K562 (cell line): ENCODE data around the gene LETM1. TPM values are rescaled to one million over a fixed set of nuclear protein-coding genes. Genes with fewer than 3 reads are reported as not detected.

Experiments used
- ATAC-seq: fragments of 200-7000 bp; cut with Tn5 transposase; 3 replicates; pipeline ENCODE4 v1.9.1; 2020; ENCODE audit warnings: moderate library complexity
- BruUV-seq: library from RNA; stranded (reverse); fragments of 400-500 nt; replicated peaks from 2 replicates; lab custom pipeline; 2021; lab: Mats Ljungman, UMichigan
- CTCF ChIA-PET: fragments of 300-600 bp; formaldehyde crosslinking; extraction: SDS; loops from one replicate; lab custom pipeline; 2021; ENCODE audit warnings: low intra/inter-chr PET ratio; lab: Yijun Ruan, JAX
- POLR2A ChIA-PET: fragments of 300-600, 350-650 bp; sonication (Branson Sonifier 250); formaldehyde crosslinking; extraction: SDS; loops from one replicate; lab custom pipeline; 2021; ENCODE audit warnings: antibody characterized with exemption, inconsistent platforms; lab: Yijun Ruan, JAX
- DNase-seq, 4 experiments: peaks; one replicate each; pipeline versions ENCODE4 v3.0.0 to v3.0.0-alpha.2; 2011 to 2018; ENCODE audit warnings: low spot score in 3 of 4, mixed read lengths in 3 of 4; ENCODE audit errors: extremely low read depth in 1 of 4
- FAIRE-seq: peaks from 2 replicates; lab custom pipeline; 2011; peaks lifted over from hg19 to GRCh38; lab: Jason Lieb, UNC
- H2AFZ ChIP-seq: 2 replicates; pipeline ENCODE4 v1.6.0; 2011; ENCODE audit warnings: low read depth, low read length, control low read depth, inconsistent platforms
- H3K27ac ChIP-seq: fragments of 200-600 bp; 3 replicates; pipeline ENCODE4 v1.8.0; 2011; ENCODE audit warnings: low read depth, mild to moderate bottlenecking, control low read depth, inconsistent platforms, low read length, moderate library complexity, mixed read lengths; ENCODE audit errors: extremely low read depth
- H3K27me3 ChIP-seq, 2 experiments: fragments of 300-600 bp in 1 of 2; 2 replicates in 1 of 2; 3 replicates in 1 of 2; pipeline versions ENCODE4 v1.6.0 to v1.8.0; 2011; ENCODE audit warnings: inconsistent platforms in 2 of 2, low read length in 2 of 2, mild to moderate bottlenecking in 1 of 2, mixed read lengths in 1 of 2, moderate library complexity in 1 of 2; ENCODE audit not compliant: control insufficient read depth in 2 of 2, insufficient read depth in 2 of 2
- H3K36me3 ChIP-seq: fragments of 300-600 bp; 3 replicates; pipeline ENCODE4 v1.8.0; 2011; ENCODE audit warnings: mild to moderate bottlenecking, low read length, inconsistent platforms; ENCODE audit not compliant: control insufficient read depth, insufficient read depth
- H3K4me1 ChIP-seq, 2 experiments: fragments of 200-600 bp in 1 of 2; replicated peaks in 1 of 2; 2 replicates in 1 of 2; 3 replicates in 1 of 2; pipeline versions ENCODE4 v1.5.1 to v1.8.0; 2011; ENCODE audit warnings: inconsistent platforms in 2 of 2, low read length in 2 of 2, mild to moderate bottlenecking in 1 of 2, mixed read lengths in 1 of 2, moderate library complexity in 1 of 2; ENCODE audit not compliant: control insufficient read depth in 2 of 2, insufficient read depth in 2 of 2
- H3K4me2 ChIP-seq: 2 replicates; pipeline ENCODE4 v1.6.1; 2011; ENCODE audit warnings: low read length, control low read depth, inconsistent platforms, mixed read lengths; ENCODE audit not compliant: insufficient read depth
- H3K4me3 ChIP-seq: fragments of 200-600 bp; sonication (generic), shearing (Covaris generic); 2 replicates; pipeline ENCODE4 v1.5.1; 2016; ENCODE audit warnings: control low read depth, inconsistent platforms
- H3K79me2 ChIP-seq: fragments of 200-600 bp; 3 replicates; pipeline ENCODE4 v1.8.0; 2011; ENCODE audit warnings: low read length, inconsistent platforms; ENCODE audit not compliant: control insufficient read depth, insufficient read depth
- H3K9ac ChIP-seq, 2 experiments: 2 replicates each; pipeline versions ENCODE4 v1.6.0 to v1.6.1; 2011; ENCODE audit warnings: low read depth in 2 of 2, low read length in 2 of 2, control low read depth in 1 of 2, inconsistent platforms in 1 of 2, mild to moderate bottlenecking in 1 of 2, mixed read lengths in 1 of 2; ENCODE audit not compliant: insufficient read depth in 1 of 2
- H3K9me1 ChIP-seq: one replicate; pipeline ENCODE4 v1.6.0; 2011; ENCODE audit warnings: inconsistent platforms, mild to moderate bottlenecking, low read length, moderate library complexity; ENCODE audit not compliant: control insufficient read depth, insufficient read depth
- H3K9me3 ChIP-seq: replicated peaks from 2 replicates; pipeline ENCODE4 v1.5.1; 2011; ENCODE audit warnings: low read depth, low read length, inconsistent platforms; ENCODE audit not compliant: control insufficient read depth, insufficient read depth
- H4K20me1 ChIP-seq: replicated peaks from 2 replicates; pipeline ENCODE4 v1.6.1; 2011; ENCODE audit warnings: low read length, inconsistent platforms, mixed read lengths; ENCODE audit not compliant: control insufficient read depth, insufficient read depth
- BMI1 ChIP-seq: fragments of 150-350 bp; IDR thresholded peaks from 2 replicates; pipeline ENCODE4 v1.6.1; 2014; ENCODE audit warnings: low read length
- ELF2 ChIP-seq: fragments of 250-450 bp; sonication (Bioruptor Pico); IDR thresholded peaks from 2 replicates; pipeline ENCODE4 v1.5.0; 2021; ENCODE audit warnings: mild to moderate bottlenecking
- HNRNPK ChIP-seq: fragments of 200-400 bp; formaldehyde crosslinking; IDR thresholded peaks from one replicate; pipeline ENCODE4 v1.6.1; 2018; ENCODE audit warnings: mild to moderate bottlenecking, low read depth, low read length; ENCODE audit not compliant: poor library complexity, severe bottlenecking
- ILF3 ChIP-seq: fragments of 450-650 bp; IDR thresholded peaks from 2 replicates; pipeline ENCODE4 v1.6.1; 2018; ENCODE audit warnings: antibody characterized with exemption, mild to moderate bottlenecking, moderate library complexity, borderline replicate concordance
- PURB ChIP-seq: sonication (generic); formaldehyde crosslinking; IDR thresholded peaks from 2 replicates; pipeline ENCODE4 v1.9.0; 2021; ENCODE audit warnings: low read depth, mild to moderate bottlenecking, missing genetic modification reagents
- RFX1 ChIP-seq: fragments of 450-650 bp; IDR thresholded peaks from 2 replicates; pipeline ENCODE4 v1.6.1; 2016; ENCODE audit warnings: mild to moderate bottlenecking, moderate library complexity
- SIN3B ChIP-seq: fragments of 450-650 bp; IDR thresholded peaks from 2 replicates; pipeline ENCODE4 v1.6.1; 2017; ENCODE audit warnings: low read depth, mild to moderate bottlenecking, moderate library complexity
- STAT5A ChIP-seq: IDR thresholded peaks from 2 replicates; pipeline ENCODE4 v1.6.1; 2012; ENCODE audit warnings: low read length, inconsistent platforms, borderline replicate concordance
- ZBTB8A ChIP-seq: fragments of 450-650 bp; IDR thresholded peaks from 2 replicates; pipeline ENCODE4 v1.6.1; 2018; ENCODE audit warnings: mild to moderate bottlenecking, moderate library complexity; ENCODE audit not compliant: partially characterized antibody
- ZFX ChIP-seq: sonication (generic); formaldehyde crosslinking; IDR thresholded peaks from 2 replicates; pipeline ENCODE4 v1.8.0; 2022; ENCODE audit warnings: mild to moderate bottlenecking, missing genetic modification reagents, moderate library complexity
- ZNF133 ChIP-seq: fragments of 250-450 bp; sonication (Bioruptor Pico); IDR thresholded peaks from 2 replicates; pipeline ENCODE4 v1.4.0; 2020; ENCODE audit warnings: mild to moderate bottlenecking
- ZNF740 ChIP-seq, 3 experiments: fragments of 200-800 bp in 1 of 3; sonication (Bioruptor generic) in 1 of 3; sonication (generic) in 1 of 3; formaldehyde crosslinking in 1 of 3; IDR thresholded peaks; 2 replicates each; pipeline versions ENCODE4 v1.6.1 to v1.8.0; 2016 to 2022; ENCODE audit warnings: mild to moderate bottlenecking in 2 of 3, missing compliant biosample characterization in 2 of 3, missing genetic modification characterization in 2 of 3, missing genetic modification reagents in 1 of 3
- WGBS: fragments of 100-300 bp; shearing (Covaris generic); methylation state at CpG from one replicate; pipeline ENCODE4 v1.1.6; 2016; ENCODE audit warnings: low coverage, mixed read lengths; ENCODE audit not compliant: insufficient coverage; ENCODE audit errors: missing lambda C conversion rate; 5-methylcytosine and 5-hydroxymethylcytosine counted together
- in situ Hi-C: fragments of 300-500 bp; cut with MboI; formaldehyde crosslinking; loops from 4 replicates; pipeline ENCODE4 v1.15.0; 2018; ENCODE audit warnings: inconsistent platforms, mixed read lengths
- intact Hi-C: fragments of 100-400 bp; cut with micrococcal nuclease; formaldehyde crosslinking; loops from 2 replicates; pipeline ENCODE4 v1.14.2; 2022
- polyA plus RNA-seq, 8 experiments: library from polyadenylated mRNA; depleted of rRNA in 4 of 8; stranded (reverse) in 5 of 8; unstranded in 3 of 8; fragments of >200 nt; fragmentation: Nextera tagmentation in 2 of 8; fragmentation: Illumina TruSeq in 1 of 8; extraction: Ambion mirVana in 2 of 8; extraction: Trizol in 1 of 8; gene quantifications; 2 replicates each; pipeline versions ENCODE4 v1.2.1 to v1.2.3, GENCODE V29; 2011 to 2014; ENCODE audit warnings: inconsistent platforms in 1 of 8, missing spikeins in 1 of 8
- total RNA-seq, 7 experiments: library from RNA; depleted of rRNA in 6 of 7; stranded (reverse); fragments of >200 nt in 6 of 7; fragmentation: Illumina TruSeq in 2 of 7; extraction: Trizol in 2 of 7; gene quantifications; 2 replicates each; pipeline versions ENCODE4 v1.2.1 to v1.2.3, GENCODE V29; 2011 to 2021; ENCODE audit warnings: low replicate concordance in 1 of 7
- TF ChIP-seq, protein P1 (sequence below): sonication (generic); formaldehyde crosslinking; IDR thresholded peaks from 2 replicates; pipeline ENCODE4 v1.8.1; 2023; ENCODE audit warnings: mild to moderate bottlenecking, missing genetic modification reagents
- TF ChIP-seq, protein P2 (sequence below): sonication (generic); formaldehyde crosslinking; IDR thresholded peaks from 2 replicates; pipeline ENCODE4 v1.8.0; 2022; ENCODE audit warnings: mild to moderate bottlenecking, missing genetic modification reagents

The LETM1 gene
- total and polyA plus RNA-seq, 9 of the 15 experiments (the other 6 are each of a cell fraction or from before 2014, with no cell fraction given): 3.9 to 109 (median 35.0) TPM

GRCh38 chr4:1863297-1864033, 7.5 kb upstream of the LETM1 start:
- no peaks in the 10 kb centered on the region for H3K36me3 ChIP-seq
- CTCF ChIA-PET: no interaction called here
- no peaks in the 10 kb centered on the region for H3K9me1 ChIP-seq
- DNase-seq (no peak), ATAC-seq (no peak), FAIRE-seq (no peak)
- H3K4me2 ChIP-seq: no peak overlapping the region
- in situ Hi-C loops (no loop called here), intact Hi-C loops (no loop called here)
- H2AFZ ChIP-seq: no peak overlapping the region
- H4K20me1 ChIP-seq: no peaks in the 10 kb centered on the region
- no peak overlapping the region for H3K27ac ChIP-seq
- no peaks in the 10 kb centered on the region for H3K27me3 ChIP-seq
- no TSS peak for BruUV-seq
- peaks cover 17 to 34% of the 10 kb centered on the region in 2 experiments for H3K4me1 ChIP-seq
- 72% methylated on average over 11 of the region's 11 CpGs for whole genome bisulfite sequencing
- no peaks in the 10 kb centered on the region for H3K79me2 ChIP-seq
- peak overlapping the region; percentile 20 to 85; a peak in 3 of 4 replicates for H3K9ac ChIP-seq
- no peak overlapping the region for H3K4me3 ChIP-seq
- POLR2A ChIA-PET: interaction anchor here (0.6 to 1.8 kb wide), 4 partner anchors 10 to 19 kb away, joined by 3 to 5 read pairs (median 4); no protein-coding TSS in a partner anchor
- no peaks in the 10 kb centered on the region for H3K9me3 ChIP-seq
- TF ChIP-seq PURB (CRISPR knock-in tag) (no peak), ILF3 (no peak), RFX1 (no peak), STAT5A (no peak), SIN3B (no peak), BMI1 (no peak), ZFX (CRISPR knock-in tag) (0 out of 2 replicates have a peak, but pooled peaks have one; percentile 5), ZNF133 (no peak), ELF2 (CRISPR knock-in tag) (no peak), ZNF740 (CRISPR knock-in tag; IDR thresholded peaks at IDR 0.05) (0 out of 2 replicates have a peak, but pooled peaks have one; percentile 10), ZNF740 (tag; IDR thresholded peaks at IDR 0.05) (no peak), ZBTB8A (no peak), HNRNPK (no peak)
- TF ChIP-seq, protein P1, sequence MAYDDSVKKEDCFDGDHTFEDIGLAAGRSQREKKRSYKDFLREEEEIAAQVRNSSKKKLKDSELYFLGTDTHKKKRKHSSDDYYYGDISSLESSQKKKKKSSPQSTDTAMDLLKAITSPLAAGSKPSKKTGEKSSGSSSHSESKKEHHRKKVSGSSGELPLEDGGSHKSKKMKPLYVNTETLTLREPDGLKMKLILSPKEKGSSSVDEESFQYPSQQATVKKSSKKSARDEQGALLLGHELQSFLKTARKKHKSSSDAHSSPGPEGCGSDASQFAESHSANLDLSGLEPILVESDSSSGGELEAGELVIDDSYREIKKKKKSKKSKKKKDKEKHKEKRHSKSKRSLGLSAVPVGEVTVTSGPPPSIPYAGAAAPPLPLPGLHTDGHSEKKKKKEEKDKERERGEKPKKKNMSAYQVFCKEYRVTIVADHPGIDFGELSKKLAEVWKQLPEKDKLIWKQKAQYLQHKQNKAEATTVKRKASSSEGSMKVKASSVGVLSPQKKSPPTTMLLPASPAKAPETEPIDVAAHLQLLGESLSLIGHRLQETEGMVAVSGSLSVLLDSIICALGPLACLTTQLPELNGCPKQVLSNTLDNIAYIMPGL (CRISPR knock-in tag): no peak
- TF ChIP-seq, protein P2, sequence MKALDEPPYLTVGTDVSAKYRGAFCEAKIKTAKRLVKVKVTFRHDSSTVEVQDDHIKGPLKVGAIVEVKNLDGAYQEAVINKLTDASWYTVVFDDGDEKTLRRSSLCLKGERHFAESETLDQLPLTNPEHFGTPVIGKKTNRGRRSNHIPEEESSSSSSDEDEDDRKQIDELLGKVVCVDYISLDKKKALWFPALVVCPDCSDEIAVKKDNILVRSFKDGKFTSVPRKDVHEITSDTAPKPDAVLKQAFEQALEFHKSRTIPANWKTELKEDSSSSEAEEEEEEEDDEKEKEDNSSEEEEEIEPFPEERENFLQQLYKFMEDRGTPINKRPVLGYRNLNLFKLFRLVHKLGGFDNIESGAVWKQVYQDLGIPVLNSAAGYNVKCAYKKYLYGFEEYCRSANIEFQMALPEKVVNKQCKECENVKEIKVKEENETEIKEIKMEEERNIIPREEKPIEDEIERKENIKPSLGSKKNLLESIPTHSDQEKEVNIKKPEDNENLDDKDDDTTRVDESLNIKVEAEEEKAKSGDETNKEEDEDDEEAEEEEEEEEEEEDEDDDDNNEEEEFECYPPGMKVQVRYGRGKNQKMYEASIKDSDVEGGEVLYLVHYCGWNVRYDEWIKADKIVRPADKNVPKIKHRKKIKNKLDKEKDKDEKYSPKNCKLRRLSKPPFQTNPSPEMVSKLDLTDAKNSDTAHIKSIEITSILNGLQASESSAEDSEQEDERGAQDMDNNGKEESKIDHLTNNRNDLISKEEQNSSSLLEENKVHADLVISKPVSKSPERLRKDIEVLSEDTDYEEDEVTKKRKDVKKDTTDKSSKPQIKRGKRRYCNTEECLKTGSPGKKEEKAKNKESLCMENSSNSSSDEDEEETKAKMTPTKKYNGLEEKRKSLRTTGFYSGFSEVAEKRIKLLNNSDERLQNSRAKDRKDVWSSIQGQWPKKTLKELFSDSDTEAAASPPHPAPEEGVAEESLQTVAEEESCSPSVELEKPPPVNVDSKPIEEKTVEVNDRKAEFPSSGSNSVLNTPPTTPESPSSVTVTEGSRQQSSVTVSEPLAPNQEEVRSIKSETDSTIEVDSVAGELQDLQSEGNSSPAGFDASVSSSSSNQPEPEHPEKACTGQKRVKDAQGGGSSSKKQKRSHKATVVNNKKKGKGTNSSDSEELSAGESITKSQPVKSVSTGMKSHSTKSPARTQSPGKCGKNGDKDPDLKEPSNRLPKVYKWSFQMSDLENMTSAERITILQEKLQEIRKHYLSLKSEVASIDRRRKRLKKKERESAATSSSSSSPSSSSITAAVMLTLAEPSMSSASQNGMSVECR (CRISPR knock-in tag): no peak
